HG03520 (cell line): ENCODE data around the gene CHIC2.
"Not testable (repeated sequence)": the region's sequence is repeated elsewhere in the genome, so short reads cannot be mapped to it uniquely, and the experiment has no call there.

Source experiments
- ATAC-seq: cut with Tn5 transposase; IDR thresholded peaks from one replicate; pipeline ENCODE4 v1.9.1; 2021; ENCODE audit warnings: mild to moderate bottlenecking, moderate library complexity; ENCODE audit not compliant: unreplicated experiment

Gene CHIC2

DNA sequence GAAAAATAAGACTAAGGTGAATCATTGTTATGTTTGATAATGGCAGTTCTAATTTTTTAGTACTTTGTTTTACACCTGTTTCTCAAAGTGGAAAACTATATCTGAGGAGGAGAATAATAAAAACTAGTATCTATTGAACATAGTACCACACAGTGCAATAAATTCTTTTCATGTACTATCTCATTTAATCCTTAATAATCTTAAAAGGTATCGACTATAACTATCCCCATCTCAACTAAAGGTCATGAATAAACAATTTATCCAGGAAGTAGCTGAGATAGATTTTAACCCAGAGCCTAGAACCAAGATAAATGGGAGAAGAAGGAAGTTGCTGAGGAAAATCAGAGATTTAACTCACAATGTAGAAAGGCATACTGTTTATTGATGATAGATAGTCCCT lies 2.5 kb downstream of the CHIC2 start:
- no peak for ATAC-seq

DNA sequence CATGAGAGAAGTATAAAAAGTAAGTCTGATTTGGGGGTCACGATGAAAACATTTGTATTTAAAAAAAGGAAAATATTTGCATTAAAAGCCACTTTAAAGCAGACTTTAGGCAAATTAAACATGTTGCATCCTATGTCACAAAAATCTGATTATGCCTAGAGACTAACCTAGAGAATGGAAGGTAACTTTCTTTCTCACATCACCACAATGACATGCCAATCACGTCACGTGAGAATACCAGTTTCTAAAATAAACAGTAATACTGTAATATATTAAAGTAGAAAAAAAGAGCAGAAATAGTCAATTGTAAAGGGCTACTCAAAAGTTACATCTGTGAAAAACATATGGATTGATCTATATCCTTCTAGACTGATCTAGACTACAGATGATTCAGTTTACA lies 3.3 kb downstream of the CHIC2 start:
- ATAC-seq = no peak

DNA sequence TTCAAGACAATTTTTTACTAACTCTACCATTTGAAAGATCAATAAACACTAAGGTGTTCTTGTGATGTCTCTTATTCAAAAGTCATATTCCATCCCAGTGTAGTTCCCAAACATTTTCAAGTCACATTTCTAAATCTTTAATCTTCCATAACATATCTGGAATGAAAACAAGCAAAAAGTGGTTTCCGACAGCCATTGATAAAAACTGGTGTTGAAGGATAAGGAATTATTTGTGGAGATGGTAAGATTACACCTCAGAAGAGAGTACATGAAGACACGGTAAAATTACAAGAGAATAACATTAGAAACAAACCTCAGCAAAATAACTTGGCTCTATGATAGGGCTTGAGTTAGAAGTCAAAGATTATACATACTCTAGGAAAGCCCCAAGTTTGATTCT lies 4.3 kb downstream of the CHIC2 start:
- no peak for ATAC-seq

DNA sequence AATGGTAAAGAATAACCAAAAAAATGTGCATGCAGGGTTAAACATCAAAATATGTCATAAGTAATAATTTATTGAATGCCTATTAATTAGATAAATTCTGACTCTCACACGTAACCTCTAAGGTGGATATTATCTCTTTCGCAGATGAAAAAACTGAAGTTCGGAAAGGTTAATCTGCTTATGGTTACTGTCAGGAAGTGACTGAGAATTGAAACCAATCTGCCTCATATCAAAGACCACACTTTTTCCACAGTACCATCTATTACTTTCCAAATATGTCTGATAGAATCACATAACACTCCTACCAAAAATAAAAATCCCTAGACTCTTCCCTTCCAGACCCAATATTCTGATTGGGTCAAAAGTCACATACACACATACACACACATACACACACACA lies 6.2 kb downstream of the CHIC2 start:
- no peak for ATAC-seq

DNA sequence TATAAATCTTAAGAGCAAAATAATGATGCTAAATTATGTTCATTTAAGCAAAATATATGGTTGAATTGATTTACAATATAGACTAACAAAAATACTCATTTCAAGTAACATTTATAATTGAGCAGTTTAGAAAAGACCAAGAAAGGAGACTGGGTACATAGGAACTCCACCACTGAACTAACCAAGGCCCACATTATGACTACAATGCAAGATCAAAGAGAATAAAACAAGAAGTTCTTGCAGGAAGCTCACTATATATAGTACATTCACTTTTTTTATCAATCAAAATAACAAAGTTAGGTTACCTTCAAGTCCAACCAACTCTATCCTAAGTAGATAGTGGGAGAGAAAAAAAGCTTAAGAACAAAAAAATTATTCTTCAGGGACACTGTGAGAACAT lies 8.0 kb downstream of the CHIC2 start:
- no peak for ATAC-seq

DNA sequence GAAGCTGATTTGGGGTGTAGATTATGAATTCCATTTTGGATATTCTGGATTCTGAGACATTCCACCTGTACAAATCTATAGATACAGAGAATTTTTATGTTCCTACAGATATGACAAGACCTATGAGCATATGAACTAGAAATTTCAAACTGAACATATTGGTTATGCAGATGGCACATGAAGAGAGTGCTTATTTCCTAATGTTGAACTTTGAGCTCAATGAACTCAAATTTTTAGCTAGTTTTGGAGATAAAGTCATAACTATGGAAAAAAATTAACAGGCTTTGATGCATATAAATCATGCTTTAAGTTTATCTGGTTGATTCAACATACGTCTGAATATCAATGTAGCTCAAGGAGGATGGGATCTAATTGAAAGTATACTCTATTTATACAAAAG lies 8.9 kb downstream of the CHIC2 start:
- ATAC-seq = no peak

DNA sequence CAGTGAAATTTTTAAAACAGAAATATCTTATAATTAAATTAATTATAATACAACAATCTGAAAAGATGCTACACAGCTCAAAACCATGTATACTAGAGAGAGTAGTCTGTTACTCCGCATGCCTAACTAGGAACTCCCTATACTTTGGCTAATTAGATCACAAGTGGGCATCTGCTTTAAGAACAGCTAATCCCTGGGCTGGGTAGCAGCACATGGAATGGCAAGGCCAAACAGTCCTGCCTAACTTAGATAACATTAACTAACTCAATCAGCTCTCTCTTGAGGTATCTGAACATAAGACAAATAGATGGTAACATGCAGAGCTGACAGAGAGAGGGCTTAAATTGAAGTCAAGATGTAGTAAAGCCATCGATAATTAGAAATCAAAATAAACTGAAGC lies 9.9 kb downstream of the CHIC2 start:
- ATAC-seq = no peak

DNA sequence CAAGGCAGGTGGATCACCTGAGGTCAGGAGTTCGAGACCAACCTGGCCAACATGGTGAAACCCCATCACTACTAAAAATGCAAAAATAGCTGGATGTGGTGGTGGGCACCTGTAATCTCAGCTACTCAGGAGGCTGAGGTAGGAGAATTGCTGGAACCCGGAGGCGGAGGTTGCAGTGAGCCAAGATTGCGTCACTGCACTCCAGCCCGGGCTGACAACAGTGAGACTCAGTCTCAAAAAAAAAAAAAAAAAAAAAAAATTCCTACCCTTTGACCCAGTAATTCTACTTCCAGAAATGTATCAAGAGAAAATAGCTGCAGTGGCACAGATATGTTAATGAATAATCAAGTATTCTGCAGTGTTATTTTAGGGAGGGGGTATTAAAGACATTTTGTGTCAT lies 11.1 kb downstream of the CHIC2 start:
- ATAC-seq = not testable (repeated sequence)

DNA sequence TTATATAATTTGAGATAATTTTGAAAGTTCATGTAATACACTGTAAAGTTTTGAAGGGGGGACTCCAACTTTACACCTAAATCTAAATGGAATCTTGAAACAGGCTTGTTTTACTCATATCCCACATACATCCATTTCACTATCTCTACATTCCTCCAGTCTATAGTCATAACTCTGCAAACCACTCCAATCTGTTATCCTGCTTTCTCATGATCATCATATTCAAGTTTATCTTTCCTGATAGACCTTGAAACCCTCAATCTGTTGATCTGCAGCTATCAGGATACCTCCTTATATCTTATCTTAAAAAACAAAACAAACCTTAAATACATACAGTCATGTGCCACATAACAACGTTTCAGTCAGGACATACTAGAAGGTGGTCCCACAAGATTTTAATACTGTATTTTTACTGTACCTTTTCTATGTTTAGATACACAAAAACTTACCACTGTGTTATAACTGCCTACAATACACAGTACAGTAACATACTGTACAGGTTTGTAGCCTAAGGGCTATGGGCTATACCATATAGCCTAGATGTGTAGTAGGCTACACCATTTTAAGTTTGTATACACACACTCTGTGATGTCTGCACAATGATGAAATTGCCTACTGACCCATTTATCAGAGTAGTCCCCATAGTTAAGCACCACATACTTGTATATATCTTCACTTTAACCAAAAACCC lies 14.0 kb downstream of the CHIC2 start:
- ATAC-seq = no peak

DNA sequence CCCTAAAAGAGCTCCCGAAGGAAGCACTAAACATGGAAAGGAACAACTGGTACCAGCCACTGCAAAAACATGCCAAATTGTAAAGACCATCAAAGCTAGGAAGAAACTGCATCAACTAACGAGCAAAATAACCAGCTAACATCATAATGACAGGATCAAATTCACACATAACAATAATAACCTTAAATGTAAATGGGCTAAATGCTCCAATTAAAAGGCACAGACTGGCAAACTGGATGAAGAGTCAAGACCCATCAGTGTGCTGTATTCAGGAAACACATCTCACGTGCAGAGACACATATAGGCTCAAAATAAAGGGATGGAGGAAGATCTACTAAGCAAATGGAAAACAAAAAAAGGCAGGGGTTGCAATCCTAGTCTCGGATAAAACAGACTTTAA lies 20.8 kb downstream of the CHIC2 start:
- not testable (repeated sequence) for ATAC-seq

DNA sequence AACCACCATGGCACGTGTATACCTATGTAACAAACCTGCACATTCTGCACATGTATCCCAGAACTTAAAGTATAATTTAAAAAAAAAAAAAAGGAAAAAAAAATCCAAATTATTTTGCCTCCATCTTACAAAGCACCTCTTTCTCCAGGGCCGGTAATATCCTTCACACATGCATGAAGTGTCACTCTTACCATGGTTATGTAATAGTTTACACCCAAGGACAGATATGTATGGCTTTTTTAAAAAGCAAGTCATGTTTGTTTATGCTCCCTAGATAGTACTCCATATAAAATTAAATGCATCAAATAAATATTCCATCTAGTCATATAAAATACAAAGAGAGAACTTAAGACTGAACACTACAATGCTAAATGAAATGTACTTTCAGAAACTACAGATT lies 22.5 kb downstream of the CHIC2 start:
- ATAC-seq = no peak

DNA sequence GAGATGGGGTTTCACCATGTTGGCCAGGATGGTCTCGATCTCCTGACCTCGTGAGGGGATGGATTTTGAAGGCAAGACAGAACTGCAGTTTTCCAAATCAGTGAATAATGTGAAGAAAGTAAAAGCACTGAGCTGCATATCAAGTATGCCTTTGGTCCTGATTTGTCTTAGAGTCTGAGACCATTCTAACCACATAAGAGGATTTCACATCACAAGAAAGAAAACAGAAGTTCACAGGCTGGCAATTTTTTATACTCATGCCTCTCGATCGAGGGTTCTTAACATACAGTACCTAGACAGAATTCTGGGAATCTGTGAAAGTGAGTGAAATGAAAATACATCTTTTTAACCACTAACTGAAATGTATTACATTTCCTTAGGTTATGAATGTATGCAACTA lies 23.3 kb downstream of the CHIC2 start:
- no peak for ATAC-seq

DNA sequence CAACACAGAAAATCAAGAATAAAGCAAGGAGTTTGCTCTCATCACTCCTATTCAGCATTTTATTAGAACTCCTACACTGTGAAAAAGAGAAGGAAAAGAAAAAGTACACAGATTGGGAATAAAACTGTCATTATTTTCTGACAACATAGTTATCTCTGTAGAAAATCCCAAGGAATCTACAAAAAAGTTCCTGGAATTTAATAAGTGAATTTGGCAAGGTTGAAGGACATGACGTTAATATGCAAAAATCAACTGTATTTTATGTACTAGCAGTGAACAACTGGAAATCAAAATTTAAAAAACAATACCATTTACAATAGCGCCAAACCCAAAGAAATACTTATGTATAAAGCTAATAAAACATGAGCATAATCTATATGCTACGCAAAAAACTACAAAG lies 26.3 kb downstream of the CHIC2 start:
- no peak for ATAC-seq

DNA sequence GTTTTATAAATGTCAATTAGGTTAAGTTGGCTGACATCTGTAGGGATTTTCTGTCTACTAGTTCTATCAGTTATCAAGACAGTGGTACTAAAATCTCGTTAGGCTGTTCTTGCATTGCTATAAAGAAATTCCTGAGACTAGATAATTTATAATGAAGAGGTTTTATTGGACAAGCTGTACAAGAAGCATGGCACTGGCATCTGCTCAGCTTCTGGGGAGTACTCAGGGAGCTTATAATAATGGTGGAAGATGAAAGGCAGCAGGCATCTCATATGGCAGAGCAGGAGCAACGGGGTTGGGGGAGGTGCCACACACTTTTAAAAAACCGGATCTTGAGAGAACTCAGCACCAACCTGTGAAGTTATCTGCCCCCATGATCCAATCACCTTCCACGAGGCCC lies 28.2 kb downstream of the CHIC2 start:
- ATAC-seq = no peak

DNA sequence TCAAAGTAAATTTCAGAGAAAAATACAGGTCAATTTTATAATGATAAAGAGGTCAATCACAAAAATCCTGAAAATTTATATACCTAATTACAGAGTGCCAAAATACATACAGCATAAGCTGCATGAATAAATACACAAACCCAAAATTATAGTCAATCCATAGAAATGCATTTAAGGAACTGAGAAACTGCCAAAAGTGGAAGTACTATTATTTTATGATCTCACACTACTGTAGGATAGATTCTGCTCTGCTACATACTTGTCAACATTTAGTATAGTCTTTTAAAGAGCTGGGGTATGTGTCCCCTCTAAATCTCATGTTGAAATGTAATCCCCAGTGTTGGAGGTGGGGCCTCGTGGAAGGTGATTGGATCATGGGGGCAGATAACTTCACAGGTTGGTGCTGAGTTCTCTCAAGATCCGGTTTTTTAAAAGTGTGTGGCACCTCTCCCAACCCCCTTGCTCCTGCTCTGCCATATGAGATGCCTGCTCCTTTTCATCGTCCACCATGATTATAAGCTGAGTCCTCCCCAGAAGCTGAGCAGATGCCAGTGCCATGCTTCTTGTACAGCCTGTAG lies 31.8 kb downstream of the CHIC2 start:
- no peak for ATAC-seq

DNA sequence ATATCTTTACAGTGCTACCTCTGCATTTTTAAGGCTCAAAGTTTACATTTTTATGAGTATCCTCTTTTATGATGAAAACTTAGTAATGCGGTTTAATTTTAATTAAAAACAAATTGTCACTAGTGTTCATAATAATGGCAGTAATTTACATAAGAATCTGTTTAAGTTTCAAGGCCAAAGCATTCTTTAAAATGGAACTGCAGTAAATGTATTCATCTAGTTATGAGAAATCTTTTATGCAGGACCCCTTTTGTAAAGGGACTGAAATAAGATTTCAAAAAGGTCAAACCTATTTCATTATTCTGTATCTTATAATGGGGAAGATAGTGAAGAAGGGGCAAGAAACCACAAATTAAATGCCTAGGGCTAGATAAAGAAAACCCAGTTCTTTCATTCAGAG lies 37.1 kb downstream of the CHIC2 start:
- ATAC-seq = no peak

DNA sequence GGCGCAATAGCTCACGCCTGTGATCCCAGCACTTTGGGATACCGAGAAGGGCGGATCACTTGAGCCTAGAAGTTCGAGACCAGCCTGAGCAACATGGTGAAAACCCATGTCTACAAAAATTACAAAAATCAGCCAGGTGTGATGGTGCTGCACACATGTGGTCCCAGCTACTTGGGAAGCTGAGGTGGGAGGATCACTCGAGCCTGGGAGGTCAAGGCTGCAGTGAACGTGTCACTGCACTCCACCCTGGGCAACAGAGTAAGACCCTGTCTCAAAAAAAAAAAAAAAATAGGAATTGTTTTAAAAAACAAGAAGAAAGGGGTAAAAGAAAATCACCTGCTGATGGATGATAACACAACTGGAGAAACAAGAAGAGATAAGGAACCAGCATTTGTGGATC lies 38.8 kb downstream of the CHIC2 start:
- no peak for ATAC-seq

DNA sequence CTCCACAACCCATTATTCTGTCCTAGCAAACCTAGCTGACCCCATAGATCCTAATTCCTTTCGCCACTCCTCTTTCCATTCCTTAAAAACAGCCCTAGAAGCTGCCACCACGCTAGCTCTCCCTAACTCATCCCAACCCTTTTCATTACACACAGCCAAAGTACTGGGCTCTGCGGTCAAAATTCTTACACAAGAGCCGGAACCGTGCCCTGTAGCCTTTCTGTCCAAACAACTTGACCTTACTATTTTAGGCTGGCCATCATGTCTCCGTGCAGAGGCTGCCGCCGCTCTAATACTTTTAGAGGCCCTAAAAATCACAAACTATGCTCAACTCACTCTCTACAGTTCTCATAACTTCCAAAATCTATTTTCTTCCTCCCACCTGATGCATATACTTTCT lies 41.4 kb downstream of the CHIC2 start:
- not testable (repeated sequence) for ATAC-seq

DNA sequence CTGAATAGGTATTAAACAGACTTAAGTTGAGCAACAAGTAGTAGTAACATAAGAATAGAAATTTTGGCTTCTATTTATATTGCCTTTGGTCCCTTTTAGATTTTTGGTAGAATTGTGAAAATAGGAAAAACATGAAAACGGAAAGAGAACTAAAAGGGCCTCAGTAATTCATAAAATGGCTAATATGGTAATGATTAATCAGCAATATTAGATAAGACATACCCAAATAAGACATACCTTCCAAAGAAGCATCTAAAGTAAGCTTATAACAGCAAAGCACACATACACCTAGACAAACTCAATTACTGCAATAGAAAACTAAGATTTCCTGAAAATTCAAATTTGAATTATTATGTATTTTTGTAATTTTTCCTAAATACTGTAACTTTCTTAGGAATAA lies 46.4 kb downstream of the CHIC2 start:
- no peak for ATAC-seq

DNA sequence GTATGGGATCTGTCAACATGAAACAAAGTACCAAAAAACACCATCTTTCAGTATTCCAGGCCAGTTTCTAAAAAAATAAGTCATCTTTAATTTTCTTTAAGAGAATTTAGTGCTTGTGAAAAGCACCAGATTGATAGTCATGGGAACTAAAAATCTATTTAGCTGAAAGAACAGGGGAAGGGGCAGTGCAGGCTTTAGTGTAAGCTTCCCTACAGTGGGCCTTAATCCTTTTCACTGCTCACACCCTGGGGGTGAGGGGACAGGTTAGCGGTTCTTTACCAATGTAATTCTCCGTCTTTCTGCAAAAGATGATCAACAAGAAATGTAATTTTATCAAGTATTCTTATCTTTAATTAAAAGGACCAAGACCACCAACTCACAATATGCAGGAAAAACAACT lies 47.1 kb downstream of the CHIC2 start:
- no peak for ATAC-seq

DNA sequence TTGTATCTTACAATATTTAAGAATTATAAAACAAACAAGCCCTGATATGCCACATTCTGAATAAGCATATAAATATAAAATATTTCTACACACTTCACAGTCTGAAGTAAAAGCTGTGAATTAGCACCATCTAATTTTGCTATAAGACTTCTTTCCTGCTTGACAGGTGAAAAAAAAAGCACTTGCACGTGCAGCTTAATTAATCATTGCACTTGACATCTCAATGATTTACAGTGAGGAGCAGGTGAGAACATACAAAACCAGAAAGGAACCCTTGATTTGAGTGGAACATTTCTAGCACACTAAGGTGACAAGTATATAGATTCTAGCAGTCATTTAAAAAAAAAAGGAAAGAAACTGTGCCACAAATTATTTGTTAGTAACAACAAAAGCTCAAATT lies 47.9 kb downstream of the CHIC2 start:
- ATAC-seq = no peak

DNA sequence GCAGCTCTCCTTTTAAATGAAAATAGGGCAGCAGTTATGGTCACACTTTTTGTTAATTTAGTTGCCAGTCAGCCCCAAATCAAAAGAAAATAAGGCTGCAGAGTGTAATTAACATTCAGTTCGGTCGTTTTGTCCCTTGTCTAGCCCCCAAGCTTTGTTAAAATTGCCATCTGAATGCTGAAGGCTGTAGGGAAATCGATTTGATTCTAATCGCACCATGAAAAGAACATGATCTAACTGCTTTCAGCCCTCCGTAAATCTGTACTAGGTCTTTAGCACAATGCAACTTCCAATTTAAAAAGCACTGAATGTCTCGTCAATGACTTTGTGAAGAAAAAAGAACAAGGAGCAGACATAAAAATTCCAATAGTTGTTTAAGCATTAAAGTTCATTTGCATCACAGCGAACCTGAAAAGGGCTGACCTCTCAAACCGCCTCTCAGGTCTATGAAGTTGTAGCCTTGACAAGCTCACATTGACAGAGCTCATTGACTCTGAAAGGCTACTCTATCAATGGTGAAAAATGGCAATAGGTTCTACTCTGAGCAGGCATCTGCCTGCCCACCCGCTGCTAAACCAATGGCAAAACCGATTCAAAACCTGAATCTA lies 48.9 kb downstream of the CHIC2 start:
- no peak for ATAC-seq

DNA sequence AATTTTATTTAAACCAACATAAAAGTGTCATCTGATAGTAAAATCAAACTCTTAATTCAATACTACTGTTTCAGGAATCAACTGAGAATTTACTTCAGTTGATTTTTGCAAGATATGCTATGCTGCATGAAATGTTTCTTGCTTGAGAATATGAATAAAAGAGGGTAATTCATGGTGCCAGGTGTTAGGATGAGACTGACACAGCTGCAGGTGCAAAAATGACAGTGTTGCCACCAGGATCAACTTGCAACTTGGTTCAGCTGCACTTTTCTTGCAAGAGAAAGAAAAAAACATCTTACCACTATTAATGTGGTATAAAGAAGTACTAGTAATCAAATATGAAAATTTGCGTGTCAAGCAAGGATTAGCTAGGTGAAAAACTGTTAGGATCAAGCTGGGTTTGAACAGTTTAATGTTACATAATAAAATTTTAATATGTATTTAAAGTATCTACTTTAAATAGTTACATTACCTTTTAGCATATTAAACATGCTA lies 49.7 kb downstream of the CHIC2 start:
- ATAC-seq = no peak
